HAP-1 (cell line): ENCODE results near the gene TBC1D13.
"Not testable (repeated sequence)": the region's sequence is repeated elsewhere in the genome, so short reads cannot be mapped to it uniquely, and the experiment has no call there.

Source experiments
- DNase-seq, 2 experiments: peaks; one replicate each; pipeline ENCODE4 v3.0.0-alpha.2; 2016 to 2020; ENCODE audit warnings: low spot score in 2 of 2
- H3K27me3 ChIP-seq: fragments of 250-450 bp; sonication (Bioruptor Pico); 2 replicates; pipeline ENCODE4 v1.5.1; 2020; ENCODE audit warnings: low read depth, mild to moderate bottlenecking, moderate library complexity
- H3K36me3 ChIP-seq: fragments of 250-450 bp; sonication (Bioruptor Pico); replicated peaks from 2 replicates; pipeline ENCODE4 v1.5.1; 2020; ENCODE audit warnings: mild to moderate bottlenecking
- H3K4me1 ChIP-seq: fragments of 250-450 bp; sonication (Bioruptor Pico); 2 replicates; pipeline ENCODE4 v1.5.1; 2020; ENCODE audit warnings: mild to moderate bottlenecking
- H3K4me3 ChIP-seq: fragments of 250-450 bp; sonication (Bioruptor Pico); 2 replicates; pipeline ENCODE4 v1.5.1; 2020; ENCODE audit warnings: mild to moderate bottlenecking, moderate library complexity
- H3K9me3 ChIP-seq: fragments of 250-450 bp; sonication (Bioruptor Pico); 2 replicates; pipeline ENCODE4 v1.5.1; 2020; ENCODE audit warnings: mild to moderate bottlenecking, moderate library complexity
- in situ Hi-C: fragments of 300-500 bp; cut with MboI; formaldehyde crosslinking; loops from 3 replicates; pipeline ENCODE4 v1.14.3; 2020; ENCODE audit warnings: low sequenced_read_pairs, inconsistent platforms, mixed read lengths

The TBC1D13 gene

DNA sequence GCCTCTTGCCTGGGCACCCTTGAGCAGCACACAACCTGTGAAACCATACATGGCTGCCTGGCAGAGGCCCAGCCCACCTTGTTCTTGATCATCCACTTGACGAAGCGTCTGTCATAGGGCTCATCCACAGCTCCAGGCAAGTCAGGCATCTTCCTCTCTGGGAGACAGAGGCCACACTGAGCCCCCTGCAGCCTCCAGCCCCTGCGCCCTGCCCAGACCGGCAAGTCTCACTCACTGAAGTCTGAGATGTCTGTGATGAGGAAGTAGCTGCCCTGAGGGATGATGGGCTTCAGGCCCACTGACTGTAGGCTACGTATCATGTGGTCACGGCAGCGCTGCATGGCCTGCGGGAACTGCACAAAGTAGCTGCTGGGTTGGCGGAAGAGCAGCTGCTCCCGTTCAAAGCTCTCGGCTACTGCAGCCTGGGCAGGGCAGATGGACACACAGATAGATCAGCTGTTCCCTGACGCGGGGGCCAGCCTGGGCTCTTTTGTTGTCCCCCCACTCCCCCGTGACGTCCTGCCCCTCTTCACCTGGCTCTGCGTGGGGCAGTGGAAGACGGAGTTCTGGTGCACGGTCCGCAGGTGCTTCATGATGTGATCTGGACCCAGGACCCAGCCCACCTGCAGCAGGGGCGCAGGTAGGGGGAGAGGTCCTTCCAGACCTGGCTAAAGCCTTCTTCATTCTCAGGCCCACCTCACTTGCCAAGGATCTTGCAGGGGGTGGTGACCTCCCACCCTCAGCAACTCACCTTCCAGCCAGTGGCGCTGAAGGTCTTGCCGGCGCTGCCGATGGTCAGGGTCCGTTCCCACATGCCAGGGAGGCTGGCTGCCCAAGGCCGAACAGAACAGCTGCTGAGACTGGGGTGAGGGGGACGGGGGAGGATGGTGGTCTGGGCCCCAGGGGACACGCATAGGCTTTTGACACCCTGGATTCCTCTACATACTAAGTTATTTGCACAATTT lies 48.5 kb downstream of the TBC1D13 start:
- DNase-seq, result no peak
- Histone ChIP-seq H3K36me3 (no peaks in the 10 kb centered on the region; the same call in none of the 2 replicates), H3K9me3 (no peaks in the 10 kb centered on the region), H3K4me1 (no peaks in the 10 kb centered on the region), H3K27me3 (no peaks in the 10 kb centered on the region), H3K4me3 (no peak overlapping the region)
- in situ Hi-C loops, result no loop called here

DNA sequence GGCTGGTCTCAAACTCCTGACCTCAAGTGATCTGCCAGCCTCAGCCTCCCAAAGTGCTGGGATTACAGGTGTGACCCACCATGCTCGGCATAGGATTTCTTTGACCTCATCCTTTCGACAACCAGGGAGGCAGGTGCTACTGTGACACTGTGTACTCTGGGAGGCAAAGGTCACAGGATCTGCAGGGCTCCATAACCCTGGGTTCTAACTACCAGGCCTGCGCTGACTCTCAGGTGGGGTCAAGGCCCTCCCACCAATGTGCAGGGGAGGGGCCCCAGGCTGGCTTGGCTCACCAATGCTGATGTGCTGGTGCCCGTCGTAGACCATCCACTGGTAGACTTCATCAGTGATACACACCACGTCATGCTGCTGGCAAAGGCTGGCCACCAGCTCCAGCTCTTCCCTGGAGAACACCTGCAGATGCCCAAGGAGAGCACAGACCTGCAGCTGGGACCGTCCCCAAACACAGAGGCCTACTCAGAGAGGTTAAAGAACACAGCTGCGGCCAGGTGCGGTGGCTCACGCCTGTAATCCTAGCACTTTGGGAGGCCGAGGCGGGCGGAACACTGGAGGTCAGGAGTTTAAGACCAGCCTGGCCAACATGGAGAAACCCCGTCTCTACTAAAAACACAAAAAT lies 49.6 kb downstream of the TBC1D13 start:
- Histone ChIP-seq H3K4me3 (no peak overlapping the region), H3K27me3 (no peaks in the 10 kb centered on the region), H3K4me1 (no peaks in the 10 kb centered on the region), H3K9me3 (no peaks in the 10 kb centered on the region), H3K36me3 (no peaks in the 10 kb centered on the region; the same call in none of the 2 replicates)
- DNase-seq, result no peak
- in situ Hi-C loops, result no loop called here

DNA sequence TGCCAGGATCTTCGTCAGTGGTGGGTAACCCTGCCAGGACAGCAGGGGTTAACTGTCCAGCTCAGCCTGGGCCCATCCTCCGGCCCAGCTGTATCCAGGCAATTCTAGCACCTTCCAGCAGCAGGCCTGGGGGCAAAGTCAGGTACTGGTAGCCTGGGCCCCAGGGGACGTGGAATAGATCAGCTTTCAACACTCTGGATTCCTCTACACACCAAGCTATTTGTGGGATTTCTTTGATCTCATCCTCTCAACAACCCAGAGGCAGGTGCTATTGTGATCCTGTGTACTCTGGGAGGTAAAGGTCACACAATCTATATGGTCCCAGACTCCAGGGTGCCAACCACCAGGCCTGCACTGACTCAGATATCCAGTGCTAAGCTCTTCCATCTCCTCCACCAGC lies 51.3 kb downstream of the TBC1D13 start:
- no peaks in the 10 kb centered on the region; the same call in none of the 2 replicates for H3K36me3 ChIP-seq
- no peaks in the 10 kb centered on the region for H3K4me1 ChIP-seq
- no peak overlapping the region for H3K4me3 ChIP-seq
- in situ Hi-C loops, result no loop called here
- H3K27me3 ChIP-seq, result no peaks in the 10 kb centered on the region
- DNase-seq, result no peak
- H3K9me3 ChIP-seq, result no peaks in the 10 kb centered on the region

DNA sequence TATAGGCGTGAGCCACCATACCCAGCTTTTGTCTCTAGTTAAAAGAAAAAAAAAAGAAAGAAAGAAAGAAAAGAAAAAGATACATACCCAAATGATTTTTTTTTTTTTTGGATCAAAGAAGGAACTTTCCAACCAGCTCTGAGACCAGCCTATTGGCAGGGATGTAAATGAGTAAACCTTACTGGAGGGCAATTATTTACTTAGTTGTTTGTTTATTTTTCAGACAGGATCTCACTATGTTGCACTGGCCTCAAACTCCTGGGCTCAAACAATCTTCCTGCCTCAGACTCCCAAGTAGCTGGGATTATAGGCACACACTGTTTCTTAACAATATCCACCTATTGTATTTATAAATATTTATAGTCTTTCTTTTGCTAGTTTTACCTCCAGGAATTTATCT lies 53.5 kb downstream of the TBC1D13 start:
- Histone ChIP-seq H3K4me1 (no peaks in the 10 kb centered on the region), H3K9me3 (no peaks in the 10 kb centered on the region), H3K4me3 (no peak overlapping the region), H3K36me3 (no peaks in the 10 kb centered on the region; the same call in 1 of the 2 replicates), H3K27me3 (no peaks in the 10 kb centered on the region)
- no peak for DNase-seq
- in situ Hi-C loops, result no loop called here

DNA sequence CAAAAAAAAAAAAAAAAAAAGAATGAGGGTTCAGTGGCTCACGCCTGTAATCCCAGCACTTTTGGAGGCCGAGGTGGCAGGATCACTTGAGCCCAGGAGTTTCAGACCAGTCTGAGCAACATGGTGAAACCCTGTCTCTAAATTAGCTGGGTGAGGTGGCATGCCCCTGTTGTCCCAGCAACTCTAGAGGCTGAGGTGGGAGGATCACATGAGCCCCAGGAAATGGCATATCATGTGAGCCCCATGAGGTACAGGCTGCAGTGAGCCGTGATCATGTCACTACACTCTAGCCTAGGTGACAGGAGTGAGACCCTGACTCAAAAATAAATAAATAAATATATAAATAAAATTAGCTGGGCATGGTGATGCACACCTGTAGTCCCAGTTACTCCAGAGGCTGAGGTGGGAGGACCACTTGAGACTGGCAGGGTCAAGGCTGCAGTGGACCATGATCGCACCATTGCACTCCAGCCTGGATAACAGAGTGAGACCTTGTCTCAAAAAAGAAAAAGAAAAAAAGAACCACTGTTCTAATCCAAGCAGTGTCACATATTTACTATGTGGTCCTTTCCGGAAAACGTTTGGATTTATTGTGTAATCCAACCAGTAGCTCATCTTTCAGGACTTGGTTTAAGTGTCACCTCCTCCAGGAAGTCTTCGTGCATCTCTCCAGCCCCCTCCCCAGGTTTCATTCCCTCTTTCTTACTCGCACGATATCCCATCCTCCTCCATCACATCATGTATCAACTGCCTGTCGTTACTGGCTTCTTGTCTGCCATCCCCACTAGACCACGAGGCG lies 54.8 kb downstream of the TBC1D13 start:
- Histone ChIP-seq H3K27me3 (no peaks in the 10 kb centered on the region), H3K4me3 (no peak overlapping the region), H3K4me1 (no peaks in the 10 kb centered on the region), H3K36me3 (no peaks in the 10 kb centered on the region), H3K9me3 (no peaks in the 10 kb centered on the region)
- in situ Hi-C loops, result no loop called here
- no peak for DNase-seq

DNA sequence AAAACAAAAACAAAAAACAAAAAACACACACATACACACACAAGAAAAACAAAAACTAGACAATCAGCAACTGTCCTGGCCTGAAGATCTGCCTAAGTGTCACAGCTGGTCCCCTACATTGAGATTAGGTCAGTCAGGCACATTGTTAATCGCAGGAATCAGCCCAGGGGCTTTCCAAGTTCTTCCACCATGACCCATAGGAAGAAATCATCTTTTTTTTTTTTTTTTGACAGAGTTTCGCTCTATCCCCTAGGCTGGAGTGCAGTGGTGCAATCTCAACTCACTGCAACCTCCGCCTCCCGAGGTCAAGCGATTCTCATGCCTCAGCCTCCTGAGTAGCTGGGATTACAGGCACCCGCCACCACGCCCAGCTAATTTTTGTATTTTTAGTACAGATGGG lies 56.1 kb downstream of the TBC1D13 start:
- DNase-seq, H3K27me3 ChIP-seq, H3K9me3 ChIP-seq, H3K4me1 ChIP-seq, H3K4me3 ChIP-seq, H3K36me3 ChIP-seq, in situ Hi-C loops: not testable (repeated sequence)

DNA sequence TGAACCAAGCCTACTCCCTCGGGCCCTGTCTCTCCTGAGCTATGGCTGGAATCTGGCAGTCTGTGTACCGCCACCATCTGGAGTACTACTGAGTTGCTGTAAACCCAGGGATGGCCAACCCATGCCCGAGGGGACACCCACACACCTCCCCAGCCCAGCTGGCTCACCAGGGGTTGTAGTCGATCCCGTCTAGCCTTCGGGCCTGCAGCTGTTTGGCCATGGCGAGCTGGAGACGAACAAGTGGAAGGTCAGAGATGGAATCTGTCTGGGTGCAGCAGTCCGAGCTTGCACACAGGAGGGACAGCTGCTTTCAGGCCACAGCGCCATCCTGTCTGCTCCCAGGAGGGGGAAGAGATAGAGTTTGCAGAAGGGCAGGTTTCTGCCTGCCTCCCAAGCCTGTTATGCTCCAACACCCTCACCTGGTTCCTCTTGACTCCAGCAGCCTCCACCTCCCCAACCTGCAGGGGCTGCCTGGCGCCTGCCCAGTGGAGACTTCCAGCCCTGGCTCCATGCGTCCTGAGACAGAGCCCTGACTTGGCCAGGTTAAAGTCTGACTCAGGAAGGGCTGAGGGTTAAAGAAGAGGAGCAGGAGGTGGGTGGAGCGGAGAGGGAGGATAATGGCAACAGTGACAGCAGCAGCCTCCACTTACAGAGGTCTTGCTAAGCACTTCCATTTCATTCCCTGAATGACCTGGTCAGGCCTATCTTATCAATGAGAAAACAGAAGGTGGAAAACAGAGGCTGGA lies 58.3 kb downstream of the TBC1D13 start:
- Histone ChIP-seq H3K9me3 (peaks cover under 1% of the 10 kb centered on the region; the same call in 1 of the 2 replicates), H3K4me1 (no peaks in the 10 kb centered on the region), H3K27me3 (no peaks in the 10 kb centered on the region), H3K4me3 (no peak overlapping the region), H3K36me3 (no peaks in the 10 kb centered on the region)
- in situ Hi-C loops, result no loop called here
- DNase-seq, result no peak

DNA sequence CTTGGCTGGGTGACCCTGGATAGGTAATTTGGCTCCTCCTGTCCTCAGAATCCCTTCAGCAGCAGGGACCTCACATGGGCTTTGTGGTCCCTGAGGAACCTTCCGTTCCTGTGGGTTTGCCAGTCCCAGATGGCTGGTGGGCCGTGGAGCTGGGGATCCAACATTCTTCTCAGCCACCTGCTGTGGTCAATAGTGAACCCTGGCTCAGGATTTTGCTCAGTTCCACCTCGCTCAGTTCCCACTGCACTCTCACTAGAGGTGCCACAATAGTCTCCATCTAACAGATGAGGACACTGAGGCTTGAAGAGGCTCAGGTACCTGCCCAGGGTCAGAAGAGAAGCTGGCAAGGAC lies 59.6 kb downstream of the TBC1D13 start:
- DNase-seq, result no peak
- Histone ChIP-seq H3K9me3 (peaks cover 2% of the 10 kb centered on the region; the same call in 1 of the 2 replicates), H3K27me3 (no peaks in the 10 kb centered on the region), H3K4me1 (no peaks in the 10 kb centered on the region), H3K4me3 (no peak overlapping the region), H3K36me3 (no peaks in the 10 kb centered on the region)
- in situ Hi-C loops, result no loop called here

DNA sequence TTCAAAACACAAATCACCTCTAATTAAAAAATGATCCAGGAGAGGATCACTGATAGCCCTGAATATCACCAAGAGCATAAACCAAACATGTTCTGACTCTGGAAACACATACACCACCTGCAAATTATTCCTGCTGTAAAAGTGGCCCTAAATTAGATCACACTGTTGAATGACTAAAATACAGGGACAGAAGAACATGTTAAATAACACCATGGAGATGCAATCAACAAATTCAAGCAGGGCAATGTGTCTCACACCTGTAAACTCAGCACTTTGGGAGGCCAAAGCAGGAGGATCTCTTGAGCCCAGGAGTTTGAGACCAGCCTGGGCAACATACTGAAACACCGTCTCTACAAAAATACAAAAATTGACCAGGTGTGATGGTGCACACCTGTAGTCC lies 60.8 kb downstream of the TBC1D13 start:
- in situ Hi-C loops, result no loop called here
- no peak for DNase-seq
- no peaks in the 10 kb centered on the region for H3K36me3 ChIP-seq
- H3K4me3 ChIP-seq, result no peak overlapping the region
- peaks cover 2% of the 10 kb centered on the region; the same call in 1 of the 2 replicates for H3K9me3 ChIP-seq
- H3K27me3 ChIP-seq, result no peaks in the 10 kb centered on the region
- no peaks in the 10 kb centered on the region for H3K4me1 ChIP-seq

DNA sequence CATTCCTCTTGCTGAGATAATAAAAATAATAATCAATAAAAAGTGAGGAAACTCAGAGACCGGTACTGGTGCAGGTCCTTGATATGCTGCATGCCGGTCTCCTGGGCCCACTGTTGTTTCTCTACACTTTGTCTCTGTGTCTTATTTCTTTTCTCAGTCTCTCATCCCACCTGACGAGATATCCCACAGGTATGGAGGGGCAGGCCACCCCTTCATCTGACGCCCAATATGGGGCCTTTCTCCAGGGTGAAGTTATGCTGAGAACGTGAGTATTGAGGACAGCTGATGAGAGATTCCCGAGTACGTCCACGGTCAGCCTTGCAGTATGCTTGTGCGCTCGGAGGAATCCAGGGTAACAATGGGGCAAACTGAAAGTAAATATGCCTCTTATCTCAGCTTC lies 64.0 kb downstream of the TBC1D13 start:
- H3K4me3 ChIP-seq, H3K4me1 ChIP-seq, H3K27me3 ChIP-seq, H3K36me3 ChIP-seq, DNase-seq, H3K9me3 ChIP-seq: not testable (repeated sequence)
- in situ Hi-C loops, result loop anchor here (5.0 kb wide), 1 partner anchor 76 kb away; no protein-coding TSS in a partner anchor

DNA sequence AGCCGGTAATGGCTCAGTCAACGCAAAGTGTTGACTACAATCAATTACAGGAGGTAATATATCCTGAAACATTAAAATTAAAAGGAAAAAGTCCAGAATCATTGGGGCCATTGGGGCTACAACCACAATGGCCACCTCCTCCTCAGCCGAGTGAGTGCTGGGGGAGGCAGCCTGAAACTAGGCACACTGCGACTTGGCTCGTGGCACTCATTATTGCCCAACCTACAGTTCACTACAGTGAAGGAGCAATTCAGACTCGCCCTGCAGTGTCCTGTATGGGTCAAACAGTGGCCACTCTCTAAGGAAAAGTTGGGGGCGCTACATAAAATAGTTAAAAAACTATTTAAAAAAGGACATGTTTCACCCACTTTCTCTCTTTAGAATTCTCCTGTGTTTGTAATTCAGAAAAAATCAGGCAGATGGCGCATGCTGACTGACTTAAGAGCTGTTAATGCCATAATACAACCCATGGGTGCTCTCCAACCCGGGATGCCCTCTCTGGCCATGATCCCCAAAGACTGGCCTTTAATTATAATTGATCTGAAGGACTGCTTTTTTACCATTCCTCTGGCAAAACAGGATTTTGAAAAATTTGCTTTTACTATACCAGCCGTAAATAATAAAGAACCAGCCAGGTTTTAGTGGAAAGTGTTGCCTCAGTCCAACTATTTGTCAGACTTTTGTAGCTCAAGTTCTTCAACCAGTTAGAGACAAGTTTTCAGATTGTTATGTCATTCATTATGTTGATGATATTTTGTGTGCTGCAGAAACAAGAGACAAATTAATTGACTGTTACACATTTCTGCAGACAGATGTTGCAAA lies 64.9 kb downstream of the TBC1D13 start:
- not testable (repeated sequence) for H3K36me3 ChIP-seq, H3K4me3 ChIP-seq, H3K9me3 ChIP-seq, H3K4me1 ChIP-seq, H3K27me3 ChIP-seq
- in situ Hi-C loops, result loop anchor here (5.0 kb wide), 1 partner anchor 75 kb away; no protein-coding TSS in a partner anchor
- DNase-seq, result peak in 1 of 2 experiments; percentile 43

DNA sequence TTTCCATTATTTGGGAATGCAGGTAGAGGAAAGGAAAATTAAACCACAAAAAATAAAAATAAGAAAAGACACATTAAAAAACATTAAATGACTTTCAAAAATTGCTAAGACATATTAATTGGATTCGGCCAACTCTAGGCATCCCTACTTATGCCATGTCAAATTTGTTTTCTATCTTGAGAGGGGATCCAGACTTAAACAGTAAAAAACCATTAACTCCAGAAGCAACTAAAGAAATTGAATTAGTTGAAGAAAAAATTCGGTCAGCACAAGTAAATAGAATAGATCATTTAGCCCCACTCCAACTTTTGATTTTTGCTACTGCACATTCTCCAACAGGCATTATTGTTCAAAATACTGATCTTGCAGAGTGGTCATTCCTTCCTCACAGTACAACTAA lies 65.6 kb downstream of the TBC1D13 start:
- in situ Hi-C loops, result loop anchor here (5.0 kb wide), 1 partner anchor 75 kb away; no protein-coding TSS in a partner anchor
- not testable (repeated sequence) for H3K9me3 ChIP-seq, DNase-seq, H3K36me3 ChIP-seq, H3K27me3 ChIP-seq, H3K4me3 ChIP-seq, H3K4me1 ChIP-seq
